HepG2 (cell line): Measurements from ENCODE around the gene TGM1. TPM values are rescaled to one million over a fixed set of nuclear protein-coding genes. Genes with fewer than 3 reads are reported as not detected.

Source experiments
- CC2D1A ChIP-seq: sonication (generic); formaldehyde crosslinking; IDR thresholded peaks from 2 replicates; pipeline ENCODE4 v1.8.1; 2023; ENCODE audit warnings: mild to moderate bottlenecking, missing genetic modification reagents
- CEBPB ChIP-seq: IDR thresholded peaks from 2 replicates; pipeline ENCODE4 v1.6.1; 2011; ENCODE audit warnings: low read depth, low read length, improper control_type of control experiment, borderline replicate concordance
- CENPX ChIP-seq: sonication (generic); formaldehyde crosslinking; IDR thresholded peaks from 2 replicates; pipeline ENCODE4 v1.9.0; 2021; ENCODE audit warnings: mild to moderate bottlenecking, missing genetic modification reagents, moderate library complexity
- FIP1L1 ChIP-seq: fragments of 200-400 bp; formaldehyde crosslinking; IDR thresholded peaks from 2 replicates; pipeline ENCODE4 v1.6.1; 2018; ENCODE audit warnings: low read depth, mild to moderate bottlenecking, low read length, moderate library complexity, borderline replicate concordance; ENCODE audit not compliant: insufficient read depth
- FOXP1 ChIP-seq, 2 experiments: fragments of 450-650 bp in 1 of 2; IDR thresholded peaks; 2 replicates each; pipeline ENCODE4 v1.6.1; 2017 to 2018; ENCODE audit warnings: antibody characterized with exemption in 1 of 2
- HOXD1 ChIP-seq: sonication (generic); formaldehyde crosslinking; IDR thresholded peaks from 2 replicates; pipeline ENCODE4 v1.5.0; 2020; ENCODE audit warnings: missing genetic modification reagents
- IKZF4 ChIP-seq: sonication (generic); formaldehyde crosslinking; IDR thresholded peaks from 2 replicates; pipeline ENCODE4 v1.5.1; 2020; ENCODE audit warnings: borderline replicate concordance, mild to moderate bottlenecking, low read depth, missing genetic modification reagents; ENCODE audit errors: not compliant biosample characterization
- ISX ChIP-seq: sonication (generic); formaldehyde crosslinking; conservative IDR thresholded peaks from 2 replicates; pipeline ENCODE4 v1.5.0; 2020; ENCODE audit warnings: missing genetic modification reagents
- PHB2 ChIP-seq: fragments of 450-650 bp; IDR thresholded peaks from 2 replicates; pipeline ENCODE4 v1.6.1; 2018; ENCODE audit not compliant: partially characterized antibody
- RARA ChIP-seq: IDR thresholded peaks from 2 replicates; pipeline ENCODE4 v1.6.1; 2016; ENCODE audit warnings: missing genetic modification reagents, missing compliant biosample characterization
- REPIN1 ChIP-seq: sonication (generic); formaldehyde crosslinking; IDR thresholded peaks from 2 replicates; pipeline ENCODE4 v1.8.0; 2022; ENCODE audit warnings: missing genetic modification reagents, low read depth, mild to moderate bottlenecking, borderline replicate concordance
- TBX2 ChIP-seq: sonication (generic); formaldehyde crosslinking; IDR thresholded peaks from 2 replicates; pipeline ENCODE4 v1.5.0; 2020; ENCODE audit warnings: missing genetic modification reagents, mild to moderate bottlenecking, borderline replicate concordance
- ZMYM3 ChIP-seq: sonication (generic); formaldehyde crosslinking; IDR thresholded peaks from 2 replicates; pipeline ENCODE4 v1.5.1; 2020; ENCODE audit warnings: mild to moderate bottlenecking, missing genetic modification reagents
- ZNF333 ChIP-seq: sonication (generic); formaldehyde crosslinking; IDR thresholded peaks from 2 replicates; pipeline ENCODE4 v1.4.0; 2020; ENCODE audit warnings: mild to moderate bottlenecking, missing genetic modification reagents, borderline replicate concordance
- ZNF674 ChIP-seq: sonication (generic); formaldehyde crosslinking; IDR thresholded peaks from 2 replicates; pipeline ENCODE4 v1.5.0; 2020; ENCODE audit warnings: low read depth, mild to moderate bottlenecking, missing genetic modification reagents
- ZNF772 ChIP-seq: sonication (generic); formaldehyde crosslinking; IDR thresholded peaks from 2 replicates; pipeline ENCODE4 v1.5.0; 2020; ENCODE audit warnings: mild to moderate bottlenecking, missing genetic modification reagents
- polyA plus RNA-seq, 8 experiments: library from polyadenylated mRNA; depleted of rRNA in 3 of 8; stranded (reverse) in 7 of 8; unstranded in 1 of 8; fragments of >200 nt; fragmentation: Illumina TruSeq in 4 of 8; extraction: Trizol in 4 of 8; gene quantifications; 2 replicates each; pipeline versions ENCODE4 v1.2.1 to v1.2.3, GENCODE V29; 2011 to 2016; ENCODE audit warnings: low read depth in 4 of 8, missing spikeins in 1 of 8, mixed read lengths in 1 of 8; ENCODE audit not compliant: insufficient read depth in 1 of 8
- total RNA-seq, 5 experiments: library from RNA; depleted of rRNA; stranded (reverse); fragments of >200 nt; fragmentation: Illumina TruSeq; extraction: Trizol; gene quantifications; 2 replicates each; pipeline ENCODE4 v1.2.3, GENCODE V29; 2016; ENCODE audit warnings: low read depth in 1 of 5
- TF ChIP-seq, protein P1 (sequence below): sonication (generic); formaldehyde crosslinking; IDR thresholded peaks from 2 replicates; pipeline ENCODE4 v1.4.0; 2020; ENCODE audit warnings: mild to moderate bottlenecking, low read depth, missing genetic modification reagents
- TF ChIP-seq, protein P2 (sequence below): fragments of 450-650 bp; IDR thresholded peaks from 2 replicates; pipeline ENCODE4 v1.6.1; 2017
- TF ChIP-seq, protein P3 (sequence below), 2 experiments: sonication (generic) in 1 of 2; formaldehyde crosslinking in 1 of 2; IDR thresholded peaks; 2 replicates each; pipeline versions ENCODE4 v1.4.0 to v1.6.1; 2016 to 2020; ENCODE audit warnings: borderline replicate concordance in 1 of 2, low read depth in 1 of 2, mild to moderate bottlenecking in 1 of 2, missing genetic modification reagents in 1 of 2
- TF ChIP-seq, protein P4 (sequence below): sonication (generic); formaldehyde crosslinking; conservative IDR thresholded peaks from 2 replicates; pipeline ENCODE4 v1.8.0; 2022; ENCODE audit warnings: low read depth, missing genetic modification reagents

The TGM1 gene
- total and polyA plus RNA-seq, 2 of the 13 experiments (the other 11 are each of a cell fraction or from before 2014, with no cell fraction given): 3.2 to 10.6 TPM

DNA sequence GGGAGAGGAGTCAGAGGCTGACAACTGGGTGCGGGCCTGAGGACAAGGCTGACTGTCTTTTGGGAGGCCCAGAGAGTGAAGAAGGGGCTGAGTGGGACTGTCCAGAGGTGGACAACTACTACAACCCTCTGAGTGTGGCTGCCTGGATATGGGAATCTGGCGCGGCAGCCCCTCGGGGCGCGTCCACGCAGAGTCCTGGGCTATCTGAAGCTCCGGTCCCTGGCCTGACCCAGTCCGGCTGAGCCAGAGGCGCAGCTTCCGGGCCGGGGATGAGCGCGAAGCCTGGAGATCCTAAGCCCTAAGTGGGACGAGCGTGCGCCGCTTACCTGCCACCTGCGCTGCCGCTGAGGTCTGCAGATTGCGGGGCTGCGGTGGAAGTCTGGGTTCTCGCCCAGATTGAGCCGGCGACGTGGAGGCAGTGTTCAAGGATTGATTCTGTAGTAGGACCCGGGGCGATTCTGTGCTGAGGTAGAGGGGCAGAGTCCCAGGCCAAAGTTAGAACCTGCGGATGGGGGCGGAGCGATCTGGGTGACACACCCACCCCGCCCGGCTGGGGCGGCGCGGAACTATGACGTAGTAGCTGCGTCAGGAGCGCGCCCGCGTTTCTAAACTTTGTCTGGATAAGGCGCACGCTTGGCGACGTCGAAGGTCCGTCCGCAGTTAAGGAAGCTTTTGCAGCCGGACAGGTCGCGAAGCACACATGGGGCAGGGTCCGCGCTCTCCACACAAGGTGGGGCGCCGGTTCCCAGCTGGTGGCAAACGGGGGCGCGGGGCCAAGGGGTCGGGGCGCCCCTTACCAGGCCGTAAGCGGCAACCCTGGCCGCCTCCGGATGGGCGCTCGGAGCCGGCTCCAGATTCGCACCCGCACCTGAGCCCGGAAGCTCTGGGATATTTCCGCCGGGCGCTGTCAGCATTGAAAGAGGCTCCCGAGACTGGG, 36.5 kb upstream of the TGM1 start, which contains the start of the genes DHRS1 and NOP9 (continued):
- TF ChIP-seq, protein P1, sequence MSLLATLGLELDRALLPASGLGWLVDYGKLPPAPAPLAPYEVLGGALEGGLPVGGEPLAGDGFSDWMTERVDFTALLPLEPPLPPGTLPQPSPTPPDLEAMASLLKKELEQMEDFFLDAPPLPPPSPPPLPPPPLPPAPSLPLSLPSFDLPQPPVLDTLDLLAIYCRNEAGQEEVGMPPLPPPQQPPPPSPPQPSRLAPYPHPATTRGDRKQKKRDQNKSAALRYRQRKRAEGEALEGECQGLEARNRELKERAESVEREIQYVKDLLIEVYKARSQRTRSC (CRISPR knock-in tag): peak; percentile 19; the same call in 1 of the 2 replicates
- peak; percentile 7; the same call in 1 of the 2 replicates for TF ChIP-seq CEBPB
- TF ChIP-seq FOXP1 (IDR thresholded peaks at IDR 0.05): no peak
- TF ChIP-seq FOXP1 (CRISPR knock-in tag; IDR thresholded peaks at IDR 0.05): peak; percentile 44; the same call in 1 of the 2 replicates
- peak; percentile 74 for TF ChIP-seq ISX (CRISPR knock-in tag)
- TF ChIP-seq ZMYM3: peak; percentile 80; the same call in 1 of the 2 replicates
- TF ChIP-seq ZNF333: peak; percentile 84
- TF ChIP-seq ZNF674 (CRISPR knock-in tag): peak; percentile 18; the same call in 1 of the 2 replicates
- no peak for TF ChIP-seq CC2D1A (CRISPR knock-in tag)
- TF ChIP-seq TBX2 (CRISPR knock-in tag): peak; percentile 95
- TF ChIP-seq REPIN1 (CRISPR knock-in tag): peak; percentile 98
- TF ChIP-seq, protein P2, sequence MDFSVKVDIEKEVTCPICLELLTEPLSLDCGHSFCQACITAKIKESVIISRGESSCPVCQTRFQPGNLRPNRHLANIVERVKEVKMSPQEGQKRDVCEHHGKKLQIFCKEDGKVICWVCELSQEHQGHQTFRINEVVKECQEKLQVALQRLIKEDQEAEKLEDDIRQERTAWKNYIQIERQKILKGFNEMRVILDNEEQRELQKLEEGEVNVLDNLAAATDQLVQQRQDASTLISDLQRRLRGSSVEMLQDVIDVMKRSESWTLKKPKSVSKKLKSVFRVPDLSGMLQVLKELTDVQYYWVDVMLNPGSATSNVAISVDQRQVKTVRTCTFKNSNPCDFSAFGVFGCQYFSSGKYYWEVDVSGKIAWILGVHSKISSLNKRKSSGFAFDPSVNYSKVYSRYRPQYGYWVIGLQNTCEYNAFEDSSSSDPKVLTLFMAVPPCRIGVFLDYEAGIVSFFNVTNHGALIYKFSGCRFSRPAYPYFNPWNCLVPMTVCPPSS: no peak
- TF ChIP-seq, protein P3, sequence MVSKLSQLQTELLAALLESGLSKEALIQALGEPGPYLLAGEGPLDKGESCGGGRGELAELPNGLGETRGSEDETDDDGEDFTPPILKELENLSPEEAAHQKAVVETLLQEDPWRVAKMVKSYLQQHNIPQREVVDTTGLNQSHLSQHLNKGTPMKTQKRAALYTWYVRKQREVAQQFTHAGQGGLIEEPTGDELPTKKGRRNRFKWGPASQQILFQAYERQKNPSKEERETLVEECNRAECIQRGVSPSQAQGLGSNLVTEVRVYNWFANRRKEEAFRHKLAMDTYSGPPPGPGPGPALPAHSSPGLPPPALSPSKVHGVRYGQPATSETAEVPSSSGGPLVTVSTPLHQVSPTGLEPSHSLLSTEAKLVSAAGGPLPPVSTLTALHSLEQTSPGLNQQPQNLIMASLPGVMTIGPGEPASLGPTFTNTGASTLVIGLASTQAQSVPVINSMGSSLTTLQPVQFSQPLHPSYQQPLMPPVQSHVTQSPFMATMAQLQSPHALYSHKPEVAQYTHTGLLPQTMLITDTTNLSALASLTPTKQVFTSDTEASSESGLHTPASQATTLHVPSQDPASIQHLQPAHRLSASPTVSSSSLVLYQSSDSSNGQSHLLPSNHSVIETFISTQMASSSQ (IDR thresholded peaks at IDR 0.05; ENCODE audit: low read depth): peak; percentile 68; the same call in 1 of the 2 replicates
- TF ChIP-seq, protein P3 (CRISPR knock-in tag; IDR thresholded peaks at IDR 0.05; ENCODE audit: borderline replicate concordance): peak; percentile 86; the same call in 1 of the 2 replicates
- TF ChIP-seq ZNF772 (CRISPR knock-in tag): peak; percentile 96
- no peak for TF ChIP-seq CENPX (CRISPR knock-in tag)
- peak; percentile 97 for TF ChIP-seq FIP1L1
- peak; percentile 94 for TF ChIP-seq IKZF4 (CRISPR knock-in tag)
- TF ChIP-seq PHB2: no peak
- TF ChIP-seq, protein P4, sequence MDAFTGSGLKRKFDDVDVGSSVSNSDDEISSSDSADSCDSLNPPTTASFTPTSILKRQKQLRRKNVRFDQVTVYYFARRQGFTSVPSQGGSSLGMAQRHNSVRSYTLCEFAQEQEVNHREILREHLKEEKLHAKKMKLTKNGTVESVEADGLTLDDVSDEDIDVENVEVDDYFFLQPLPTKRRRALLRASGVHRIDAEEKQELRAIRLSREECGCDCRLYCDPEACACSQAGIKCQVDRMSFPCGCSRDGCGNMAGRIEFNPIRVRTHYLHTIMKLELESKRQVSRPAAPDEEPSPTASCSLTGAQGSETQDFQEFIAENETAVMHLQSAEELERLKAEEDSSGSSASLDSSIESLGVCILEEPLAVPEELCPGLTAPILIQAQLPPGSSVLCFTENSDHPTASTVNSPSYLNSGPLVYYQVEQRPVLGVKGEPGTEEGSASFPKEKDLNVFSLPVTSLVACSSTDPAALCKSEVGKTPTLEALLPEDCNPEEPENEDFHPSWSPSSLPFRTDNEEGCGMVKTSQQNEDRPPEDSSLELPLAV (CRISPR knock-in tag): no peak
- peak; percentile 71 for TF ChIP-seq RARA (CRISPR knock-in tag)
- peak; percentile 95 for TF ChIP-seq HOXD1
